GM23338 (cell line): ENCODE measurements around the gene GALNT9.

Experiments used
- CTCF ChIP-seq, 2 experiments: fragments of 200-600 bp in 1 of 2; sonication (generic) in 1 of 2; conservative IDR thresholded peaks; 2 replicates each; pipeline versions ENCODE4 v1.5.1 to v1.6.1; 2016 to 2017; ENCODE audit warnings: antibody characterized with exemption in 2 of 2, low read depth in 2 of 2, mild to moderate bottlenecking in 2 of 2, moderate library complexity in 1 of 2
- EZH2 ChIP-seq: fragments of 200-600 bp; sonication (generic); IDR thresholded peaks from one replicate; pipeline ENCODE4 v1.8.0; 2017; ENCODE audit warnings: antibody characterized with exemption, mild to moderate bottlenecking, low read depth; ENCODE audit not compliant: unreplicated experiment
- EZH2phosphoT487 ChIP-seq: fragments of 200-600 bp; sonication (generic); IDR thresholded peaks from one replicate; pipeline ENCODE4 v1.8.1; 2018; ENCODE audit warnings: antibody characterized with exemption; ENCODE audit not compliant: unreplicated experiment
- JUNB ChIP-seq: IDR thresholded peaks from one replicate; pipeline ENCODE4 v1.6.1; 2016; ENCODE audit warnings: antibody characterized with exemption; ENCODE audit not compliant: unreplicated experiment
- POLR2AphosphoS5 ChIP-seq: IDR thresholded peaks from 2 replicates; pipeline ENCODE4 v1.6.1; 2016; ENCODE audit warnings: antibody characterized with exemption, low read depth

- TF ChIP-seq CTCF (conservative IDR thresholded peaks at IDR 0.05; ENCODE audit: low read depth in 2 of 2) (no peak), EZH2phosphoT487 (no peak), POLR2AphosphoS5 (no peak), JUNB (no peak), EZH2 (no peak)
Measured at GRCh38 chr12:132227118-132227517, 102.3 kb downstream of the GALNT9 start.
